HG02798 (cell line): ENCODE measurements around the gene RAB3GAP2.
"Not testable (repeated sequence)": the region's sequence is repeated elsewhere in the genome, so short reads cannot be mapped to it uniquely, and the experiment has no call there.

Experiments used
- ATAC-seq: cut with Tn5 transposase; IDR thresholded peaks from one replicate; pipeline ENCODE4 v1.9.1; 2021; ENCODE audit warnings: mild to moderate bottlenecking; ENCODE audit not compliant: unreplicated experiment, poor library complexity

RAB3GAP2 gene

GRCh38 chr1:220241072-220241663, 31.1 kb downstream of the RAB3GAP2 start:
- ATAC-seq = no peak

- no peak for ATAC-seq
These were observed 32.3 kb downstream of the RAB3GAP2 start for GRCh38 chr1:220239966-220240365.

- no peak for ATAC-seq
These were observed 33.0 kb downstream of the RAB3GAP2 start for GRCh38 chr1:220239213-220239612.

DNA sequence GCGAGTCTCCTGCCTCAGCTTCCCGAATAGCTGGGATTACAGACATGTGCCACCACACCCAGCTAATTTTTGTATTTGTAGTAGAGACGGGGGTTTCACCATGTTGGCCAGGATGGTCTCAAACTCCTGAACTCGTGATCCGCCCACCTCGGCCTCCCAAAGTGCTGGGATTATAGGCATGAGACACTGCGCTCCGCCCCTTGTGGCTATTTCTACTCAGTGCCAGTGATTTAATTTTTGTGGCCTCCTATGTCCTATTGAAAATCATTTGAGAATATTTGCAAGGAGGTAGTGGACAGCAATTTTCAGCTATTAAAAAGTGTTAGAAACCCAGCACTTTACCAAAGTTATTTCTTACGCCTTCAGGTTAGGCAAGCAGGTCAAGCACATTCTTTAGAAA, 36.0 kb downstream of the RAB3GAP2 start:
- ATAC-seq = not testable (repeated sequence)

DNA sequence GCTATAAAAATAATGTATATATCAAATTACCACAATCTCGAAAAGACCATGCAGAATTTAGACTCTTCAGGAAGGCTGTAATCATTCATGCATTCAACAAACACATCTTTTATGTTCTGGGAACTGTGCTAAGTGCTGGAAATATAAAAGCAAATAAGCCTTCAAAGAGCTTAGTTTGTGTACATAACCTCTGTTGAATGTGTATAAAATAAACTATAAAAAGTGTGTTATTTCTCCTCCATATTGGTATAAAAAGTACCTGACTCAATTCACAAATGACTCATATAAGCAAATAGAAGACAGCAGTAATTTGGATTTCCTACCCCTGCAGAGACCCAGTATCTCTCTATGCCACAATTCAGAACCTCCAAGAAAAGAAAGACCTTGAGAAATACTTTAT, 36.8 kb downstream of the RAB3GAP2 start:
- no peak for ATAC-seq

- ATAC-seq = no peak
These were observed 38.3 kb downstream of the RAB3GAP2 start for GRCh38 chr1:220233927-220234326.

DNA sequence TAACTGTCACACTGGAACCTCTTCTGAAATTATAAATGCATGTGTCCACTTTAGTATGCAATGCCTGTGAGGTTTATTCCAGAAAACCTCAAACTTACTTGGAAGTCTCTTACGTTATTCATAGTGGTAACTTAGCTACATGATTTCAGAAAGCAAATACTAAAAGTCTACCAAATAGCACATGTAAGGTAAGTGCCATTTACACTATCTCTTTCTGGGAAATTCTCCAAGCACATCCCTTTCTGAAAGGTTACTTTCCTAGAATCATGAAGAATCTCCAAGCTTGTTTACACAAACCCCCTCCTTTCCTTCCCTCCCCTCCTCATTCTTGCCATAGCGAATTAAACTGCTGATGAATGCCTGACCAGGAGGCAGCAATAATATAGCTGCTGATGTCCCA, 42.5 kb downstream of the RAB3GAP2 start:
- no peak for ATAC-seq

DNA sequence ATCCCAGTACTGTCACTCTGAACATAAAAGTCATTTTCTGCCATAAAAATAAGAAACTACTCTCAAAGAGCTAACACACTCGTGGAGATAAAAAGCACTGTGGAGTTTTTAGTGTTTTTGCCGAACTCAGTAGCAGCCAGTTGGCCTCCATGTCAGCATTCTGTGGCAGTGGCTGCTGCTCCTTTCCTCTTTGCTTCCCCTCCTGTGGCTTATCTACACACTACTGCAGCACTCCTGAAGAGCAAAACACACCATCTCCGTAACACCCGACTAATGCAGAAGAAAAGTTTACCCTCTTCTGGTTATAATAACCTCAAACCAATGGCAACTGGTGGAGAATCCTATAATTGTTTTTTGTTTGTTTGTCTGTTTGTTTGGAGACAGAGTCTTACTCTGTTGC, 44.9 kb downstream of the RAB3GAP2 start:
- ATAC-seq = no peak

- ATAC-seq = no peak
These were observed 45.5 kb downstream of the RAB3GAP2 start for GRCh38 chr1:220226752-220227151.

GRCh38 chr1:220225957-220226356, 46.3 kb downstream of the RAB3GAP2 start:
- ATAC-seq = no peak

DNA sequence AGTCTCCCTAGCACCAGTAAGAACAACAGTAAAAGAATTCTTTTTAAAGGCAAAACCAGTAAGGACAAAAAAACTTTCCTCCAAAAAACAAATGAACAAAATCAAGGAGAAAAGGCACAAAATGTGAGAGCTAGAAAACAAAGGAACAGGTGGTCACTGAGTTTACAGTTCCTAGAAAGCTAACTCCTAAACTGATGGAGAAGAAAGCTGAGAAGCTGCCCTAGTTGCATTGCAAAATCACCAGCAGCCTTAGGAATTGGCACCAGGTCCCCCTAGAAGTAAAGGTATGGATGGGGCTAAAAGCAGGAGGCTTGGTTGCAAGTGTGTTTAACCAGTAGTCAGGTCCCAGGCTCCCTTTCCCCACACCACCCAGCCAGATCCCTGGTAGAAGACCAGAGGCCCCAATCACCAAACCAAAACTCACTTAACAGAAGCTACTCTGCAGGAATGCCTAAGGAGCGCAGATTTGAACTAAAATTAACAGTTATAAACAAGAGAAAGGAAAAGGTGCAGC, 47.6 kb downstream of the RAB3GAP2 start:
- no peak for ATAC-seq

- no peak for ATAC-seq
These were observed 48.2 kb downstream of the RAB3GAP2 start for GRCh38 chr1:220224033-220224432.

- ATAC-seq = no peak
These were observed 49.3 kb downstream of the RAB3GAP2 start for GRCh38 chr1:220222939-220223338.

DNA sequence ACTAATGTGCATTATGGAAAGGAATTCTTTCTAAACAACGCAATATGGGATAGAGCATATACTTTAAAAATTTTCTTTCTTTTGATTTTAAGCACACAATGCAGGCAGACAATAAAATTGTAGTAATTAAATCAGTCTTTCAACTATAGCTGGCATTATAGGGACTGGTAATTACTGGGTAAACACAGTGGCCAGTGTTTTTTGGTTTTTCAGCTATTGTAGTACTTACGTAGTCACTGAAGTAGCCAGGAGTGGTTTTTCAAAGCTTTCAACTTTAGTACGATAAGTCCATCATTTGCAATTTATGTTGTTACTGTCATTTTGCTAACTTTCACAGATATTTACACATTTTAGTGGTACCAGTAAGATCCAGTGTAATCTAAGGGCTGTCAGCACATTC, 50.6 kb downstream of the RAB3GAP2 start:
- no peak for ATAC-seq

- ATAC-seq = no peak
These were observed 51.0 kb downstream of the RAB3GAP2 start for GRCh38 chr1:220221269-220221668.

DNA sequence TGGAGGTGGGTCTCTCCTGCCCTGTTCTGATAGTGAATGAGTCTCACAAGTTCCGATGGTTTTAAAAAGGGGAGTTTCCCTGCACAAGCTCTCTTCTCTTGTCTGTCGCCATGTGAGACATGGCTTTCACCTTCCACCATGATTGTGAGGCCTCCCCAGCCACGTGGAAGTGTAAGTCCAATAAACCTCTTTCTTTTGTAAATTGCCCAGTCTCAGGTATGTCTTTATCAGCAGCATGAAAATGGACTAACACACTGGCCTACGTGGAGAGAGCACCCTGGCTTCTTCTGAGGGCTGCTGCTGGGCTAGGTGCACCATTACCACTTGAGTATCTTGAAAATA, 51.6 kb downstream of the RAB3GAP2 start:
- ATAC-seq = peak; percentile 20

DNA sequence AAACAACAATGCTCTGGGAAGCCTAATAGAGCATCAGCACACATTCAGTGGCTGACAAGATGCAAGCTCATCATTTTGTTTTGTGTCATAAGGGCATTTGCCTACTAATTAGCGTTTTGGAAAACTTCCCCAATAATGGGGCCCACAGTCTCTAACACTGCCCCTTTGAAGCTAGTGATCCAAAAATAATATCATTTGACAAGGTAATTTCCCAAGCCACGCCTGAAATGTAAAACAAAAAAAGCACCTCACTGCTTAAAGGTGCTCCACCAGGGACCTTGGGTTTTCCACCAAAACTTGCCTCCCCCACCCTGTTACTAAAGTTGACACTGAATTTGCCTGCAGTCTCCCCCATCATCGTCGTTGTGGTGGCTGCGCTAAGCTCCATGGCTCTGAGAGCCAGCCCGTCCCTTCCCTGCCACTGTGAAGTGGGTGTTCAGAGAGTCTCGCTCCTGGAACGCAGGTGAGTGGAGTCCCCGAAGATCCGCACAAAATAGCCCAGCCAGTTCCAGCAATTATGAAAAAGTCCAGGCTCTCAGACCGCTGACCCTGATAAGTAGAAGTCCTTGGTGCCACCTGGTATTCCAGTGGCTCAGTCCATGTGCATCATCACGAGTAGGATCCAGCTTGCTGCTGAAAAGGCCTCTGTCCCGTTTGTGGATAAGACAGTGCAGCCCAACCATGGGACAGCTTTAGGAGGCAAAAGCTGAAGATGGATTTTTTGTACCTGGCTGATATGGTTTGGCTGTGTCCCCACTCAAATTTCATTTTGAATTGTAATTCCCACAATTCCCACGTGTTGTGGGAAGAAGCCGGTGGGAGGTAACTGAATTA, 52.2 kb downstream of the RAB3GAP2 start:
- peak; percentile 68 for ATAC-seq

GRCh38 chr1:220219136-220219442, 53.2 kb downstream of the RAB3GAP2 start:
- no peak for ATAC-seq

GRCh38 chr1:220218397-220219135, 53.7 kb downstream of the RAB3GAP2 start:
- ATAC-seq = peak; percentile 41

DNA sequence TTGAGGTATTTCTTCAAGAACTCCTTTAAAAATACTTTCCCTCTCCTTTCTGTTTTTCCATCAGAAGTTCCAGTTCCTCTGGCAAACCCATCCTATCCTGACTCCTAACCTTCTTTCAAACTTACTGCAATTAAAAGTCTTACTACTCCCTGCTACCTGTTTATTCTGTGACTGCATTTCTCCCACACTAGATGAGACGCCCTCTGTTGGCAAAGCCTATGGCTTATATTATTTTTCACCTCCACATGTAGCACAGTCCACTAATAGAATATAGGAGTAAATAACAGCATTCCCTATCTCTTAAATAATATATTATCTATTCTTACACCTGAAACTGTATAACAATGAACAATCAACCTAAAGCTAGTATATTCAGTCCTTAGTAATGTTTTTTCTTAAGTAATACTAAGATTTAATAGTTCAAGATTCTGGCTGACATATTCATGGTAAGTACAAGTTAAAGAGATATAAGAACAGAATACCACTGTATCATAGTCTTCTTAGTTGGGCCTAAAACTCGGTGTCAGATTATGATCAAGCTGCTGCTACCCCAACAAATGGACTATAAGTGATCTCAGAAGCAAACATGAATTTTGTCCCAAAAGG, 54.8 kb downstream of the RAB3GAP2 start:
- no peak for ATAC-seq
